ENCODE data around the gene GIPR. TPM values are rescaled to one million over a fixed set of nuclear protein-coding genes. Genes with fewer than 3 reads are reported as not detected.

The GIPR gene
- total and polyA plus RNA-seq, 2 of the 13 experiments (the other 11 are each of a cell fraction or from before 2014, with no cell fraction given) = 0.15 to 1.2 TPM

- TF ChIP-seq ZFP62 (CRISPR knock-in tag; IDR thresholded peaks at IDR 0.05) = no peak
- TF ChIP-seq BATF2 (CRISPR knock-in tag; IDR thresholded peaks at IDR 0.05) = no peak
- TF ChIP-seq CBX1 (IDR thresholded peaks at IDR 0.05; ENCODE audit: low read depth) = no peak
- no peak for TF ChIP-seq E2F5 (CRISPR knock-in tag; conservative IDR thresholded peaks at IDR 0.05)
- no peak for TF ChIP-seq XRCC5 (optimal IDR thresholded peaks at IDR 0.05; ENCODE audit: low read length)
- TF ChIP-seq ELF3 (CRISPR knock-in tag; IDR thresholded peaks at IDR 0.05) = peak; percentile 39; the same call in 1 of the 2 replicates
- peak; percentile 25; the same call in 1 of the 3 replicates for TF ChIP-seq MXI1 (IDR thresholded peaks at IDR 0.05; ENCODE audit: borderline replicate concordance, low read depth, low read length)
- 0 out of 2 replicates have a peak, but pooled peaks have one; percentile 33 for TF ChIP-seq HNF1B (CRISPR knock-in tag; IDR thresholded peaks at IDR 0.05)
- TF ChIP-seq MYNN (CRISPR knock-in tag; IDR thresholded peaks at IDR 0.05; ENCODE audit: low read depth) = no peak
- no peak for TF ChIP-seq ZNF343 (CRISPR knock-in tag; IDR thresholded peaks at IDR 0.05)
- no peak for TF ChIP-seq RFX3 (CRISPR knock-in tag; IDR thresholded peaks at IDR 0.05)
- no peak for TF ChIP-seq NFYC (CRISPR knock-in tag; IDR thresholded peaks at IDR 0.05)
- TF ChIP-seq ZNF407 (CRISPR knock-in tag; IDR thresholded peaks at IDR 0.05; ENCODE audit: not compliant biosample characterization) = no peak
- no peak for TF ChIP-seq FLYWCH1 (CRISPR knock-in tag; IDR thresholded peaks at IDR 0.05)
These were observed 9.6 kb downstream of the GIPR start (continued) for GRCh38 chr19:45677351-45678230.
